BLaER1 treated with 17β-estradiol and CSF1 and Interleukin-3, amounts not matched to agents 10 nM and 100 nM (cell line): ENCODE measurements around the gene CFAP99.
"Not testable (repeated sequence)": the region's sequence is repeated elsewhere in the genome, so short reads cannot be mapped to it uniquely, and the experiment has no call there.

Experiments
- H3K27ac ChIP-seq, 11 experiments: shearing (Covaris generic); formaldehyde crosslinking; 2 replicates each; pipeline ENCODE4 v1.8.1; 2022
- H3K27me3 ChIP-seq, 11 experiments: shearing (Covaris generic); formaldehyde crosslinking; 2 replicates each; pipeline ENCODE4 v1.8.1; 2022
- H3K36me3 ChIP-seq, 11 experiments: shearing (Covaris generic); formaldehyde crosslinking; 2 replicates each; pipeline ENCODE4 v1.8.1; 2022
- H3K4me1 ChIP-seq, 10 experiments: shearing (Covaris generic); formaldehyde crosslinking; 2 replicates each; pipeline ENCODE4 v1.8.1; 2022
- H3K4me2 ChIP-seq, 11 experiments: shearing (Covaris generic); formaldehyde crosslinking; 2 replicates each; pipeline ENCODE4 v1.8.1; 2022
- H3K4me3 ChIP-seq, 10 experiments: shearing (Covaris generic); formaldehyde crosslinking; 2 replicates each; pipeline ENCODE4 v1.8.1; 2022
- H3K9ac ChIP-seq, 11 experiments: shearing (Covaris generic); formaldehyde crosslinking; 2 replicates each; pipeline ENCODE4 v1.8.1; 2022
- H3K9me3 ChIP-seq, 11 experiments: shearing (Covaris generic); formaldehyde crosslinking; replicated peaks in 1 of 11; 2 replicates each; pipeline ENCODE4 v1.8.1; 2022
- H4K20me1 ChIP-seq, 11 experiments: shearing (Covaris generic); formaldehyde crosslinking; 2 replicates each; pipeline ENCODE4 v1.8.1; 2022
- Cebpa-rat ChIP-seq, 11 experiments: shearing (Covaris generic); IDR thresholded peaks; 2 replicates each; pipeline ENCODE4 v1.8.1; 2022

The CFAP99 gene

GRCh38 chr4:2378898-2379297 is 39.9 kb upstream of the CFAP99 start:
- peaks cover 0 to 23% (median 0%) of the 10 kb centered on the region in 10 experiments; a peak in 8 of 20 replicates for H3K4me1 ChIP-seq
- H3K27me3 ChIP-seq, result no peaks in the 10 kb centered on the region
- no peak overlapping the region for H3K4me3 ChIP-seq
- H3K27ac ChIP-seq, result no peak overlapping the region
- no peak for TF ChIP-seq Cebpa-rat (IDR thresholded peaks at IDR 0.05)
- peaks cover 0 to 4% (median 0%) of the 10 kb centered on the region in 11 experiments; a peak in 1 of 22 replicates for H3K36me3 ChIP-seq
- H4K20me1 ChIP-seq, result no peaks in the 10 kb centered on the region
- peaks cover 6 to 54% (median 25%) of the 10 kb centered on the region in 11 experiments for H3K9me3 ChIP-seq
- H3K9ac ChIP-seq, result no peak overlapping the region
- no peak overlapping the region for H3K4me2 ChIP-seq

- H3K9me3 ChIP-seq, result peaks cover 0 to 38% (median 9%) of the 10 kb centered on the region in 11 experiments; a peak in 15 of 22 replicates
- not testable (repeated sequence) for H3K4me2 ChIP-seq, H4K20me1 ChIP-seq, H3K27me3 ChIP-seq, H3K9ac ChIP-seq, H3K27ac ChIP-seq, H3K4me3 ChIP-seq, H3K36me3 ChIP-seq
- H3K4me1 ChIP-seq, result peaks cover 0 to 34% (median 0%) of the 10 kb centered on the region in 10 experiments; a peak in 8 of 20 replicates
Measured at GRCh38 chr4:2380589-2380988, 38.2 kb upstream of the CFAP99 start.

GRCh38 chr4:2382769-2383202 is 36.0 kb upstream of the CFAP99 start:
- not testable (repeated sequence) for H3K27me3 ChIP-seq, H3K36me3 ChIP-seq
- H3K4me2 ChIP-seq, result peak overlapping the region in 5 of 11 experiments; percentile 4 to 84 (median 38); a peak in 8 of 22 replicates
- peaks cover 0 to 34% (median 0%) of the 10 kb centered on the region in 10 experiments; a peak in 8 of 20 replicates for H3K4me1 ChIP-seq
- H3K27ac ChIP-seq, result peak overlapping the region in 3 of 11 experiments; percentile 57 to 63 (median 59); a peak in 6 of 22 replicates
- H3K9ac ChIP-seq, result peak overlapping the region in 2 of 11 experiments; percentile 13 to 32; a peak in 1 of 22 replicates
- H4K20me1 ChIP-seq, result peaks cover 0 to 23% (median 0%) of the 10 kb centered on the region in 11 experiments; a peak in 4 of 22 replicates
- peaks cover 0 to 30% (median 4%) of the 10 kb centered on the region in 11 experiments; a peak in 11 of 22 replicates for H3K9me3 ChIP-seq
- H3K4me3 ChIP-seq, result peak overlapping the region in 2 of 10 experiments; percentile 16 to 34; a peak in 2 of 20 replicates

DNA sequence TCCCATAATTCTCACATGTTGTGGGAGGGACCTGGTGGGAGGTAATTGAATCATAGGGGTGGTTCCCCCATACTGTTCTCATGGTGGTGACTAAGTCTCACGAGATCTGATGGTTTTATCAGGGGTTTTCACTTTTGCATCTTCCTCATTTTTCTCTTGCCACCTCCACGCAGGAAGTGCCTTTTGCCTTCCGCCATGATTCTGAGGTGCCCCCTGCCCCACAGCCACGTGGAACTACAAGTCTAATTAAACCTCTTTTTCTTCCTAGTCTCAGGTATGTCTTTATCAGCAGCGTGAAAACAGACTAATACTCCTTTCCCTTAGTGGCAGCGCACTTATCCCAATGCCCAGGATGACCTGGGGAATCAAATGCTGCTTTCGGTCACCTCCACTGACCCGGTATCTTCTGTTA is 35.5 kb upstream of the CFAP99 start:
- Histone ChIP-seq H3K4me3 (peak overlapping the region in 1 of 10 experiments; percentile 16; a peak in 2 of 20 replicates), H4K20me1 (peaks cover 0 to 27% (median 0%) of the 10 kb centered on the region in 11 experiments; a peak in 4 of 22 replicates), H3K4me2 (peak overlapping the region in 5 of 11 experiments; percentile 4 to 84 (median 38); a peak in 7 of 22 replicates), H3K4me1 (peaks cover 0 to 35% (median 0%) of the 10 kb centered on the region in 10 experiments; a peak in 9 of 20 replicates), H3K9ac (peak overlapping the region in 1 of 11 experiments; percentile 32; a peak in 1 of 22 replicates), H3K27ac (peak overlapping the region in 3 of 11 experiments; percentile 57 to 63 (median 59); a peak in 6 of 22 replicates), H3K9me3 (peaks cover 0 to 30% (median 4%) of the 10 kb centered on the region in 11 experiments; a peak in 11 of 22 replicates)
- not testable (repeated sequence) for H3K36me3 ChIP-seq, H3K27me3 ChIP-seq

- Histone ChIP-seq H3K36me3 (no peaks in the 10 kb centered on the region), H3K27ac (peak overlapping the region in 3 of 11 experiments; percentile 57 to 63 (median 59); a peak in 4 of 22 replicates), H3K9me3 (peaks cover 0 to 30% (median 4%) of the 10 kb centered on the region in 11 experiments; a peak in 11 of 22 replicates), H3K9ac (no peak overlapping the region), H3K27me3 (peaks cover 0 to 4% (median 0%) of the 10 kb centered on the region in 11 experiments; a peak in 5 of 22 replicates), H3K4me3 (no peak overlapping the region), H3K4me1 (peaks cover 0 to 41% (median 2%) of the 10 kb centered on the region in 10 experiments; a peak in 9 of 20 replicates), H4K20me1 (peaks cover 0 to 32% (median 0%) of the 10 kb centered on the region in 11 experiments; a peak in 4 of 22 replicates), H3K4me2 (peak overlapping the region in 3 of 11 experiments; percentile 38 to 84 (median 77); a peak in 5 of 22 replicates)
- TF ChIP-seq Cebpa-rat (IDR thresholded peaks at IDR 0.05), result no peak
Measured at GRCh38 chr4:2383760-2384159, 35.0 kb upstream of the CFAP99 start.

GRCh38 chr4:2384245-2384644 is 34.5 kb upstream of the CFAP99 start:
- Histone ChIP-seq H3K4me3 (no peak overlapping the region), H4K20me1 (peaks cover 0 to 37% (median 0%) of the 10 kb centered on the region in 11 experiments; a peak in 5 of 22 replicates), H3K4me1 (peaks cover 0 to 46% (median 4%) of the 10 kb centered on the region in 10 experiments; a peak in 9 of 20 replicates), H3K9ac (no peak overlapping the region), H3K27ac (peak overlapping the region in 1 of 11 experiments; percentile 63; a peak in 2 of 22 replicates), H3K4me2 (peak overlapping the region in 2 of 11 experiments; percentile 77 to 84; a peak in 4 of 22 replicates), H3K9me3 (peaks cover 0 to 30% (median 4%) of the 10 kb centered on the region in 11 experiments; a peak in 11 of 22 replicates), H3K36me3 (no peaks in the 10 kb centered on the region), H3K27me3 (peaks cover 0 to 8% (median 4%) of the 10 kb centered on the region in 11 experiments; a peak in 11 of 22 replicates)
- no peak for TF ChIP-seq Cebpa-rat (IDR thresholded peaks at IDR 0.05)

- Histone ChIP-seq H3K4me1 (peaks cover 0 to 58% (median 6%) of the 10 kb centered on the region in 10 experiments; a peak in 11 of 20 replicates), H3K4me3 (no peak overlapping the region), H3K4me2 (no peak overlapping the region), H3K36me3 (no peaks in the 10 kb centered on the region), H3K9me3 (peaks cover 0 to 25% (median 3%) of the 10 kb centered on the region in 11 experiments; a peak in 11 of 22 replicates), H3K27ac (no peak overlapping the region), H3K27me3 (peaks cover 9 to 21% (median 17%) of the 10 kb centered on the region in 11 experiments), H4K20me1 (peaks cover 0 to 49% (median 0%) of the 10 kb centered on the region in 11 experiments; a peak in 5 of 22 replicates), H3K9ac (no peak overlapping the region)
- no peak for TF ChIP-seq Cebpa-rat (IDR thresholded peaks at IDR 0.05)
Measured at GRCh38 chr4:2385516-2385915, 33.2 kb upstream of the CFAP99 start.

GRCh38 chr4:2386717-2387116 is 32.0 kb upstream of the CFAP99 start:
- Histone ChIP-seq H4K20me1 (peaks cover 0 to 56% (median 0%) of the 10 kb centered on the region in 11 experiments; a peak in 7 of 22 replicates), H3K9me3 (peaks cover 0 to 13% (median 0%) of the 10 kb centered on the region in 11 experiments; a peak in 6 of 22 replicates), H3K9ac (no peak overlapping the region), H3K4me1 (peaks cover 5 to 68% (median 14%) of the 10 kb centered on the region in 10 experiments; a peak in 16 of 20 replicates), H3K4me2 (no peak overlapping the region), H3K36me3 (no peaks in the 10 kb centered on the region), H3K4me3 (no peak overlapping the region), H3K27me3 (peaks cover 19 to 33% (median 29%) of the 10 kb centered on the region in 11 experiments), H3K27ac (no peak overlapping the region)
- no peak for TF ChIP-seq Cebpa-rat (IDR thresholded peaks at IDR 0.05)

DNA sequence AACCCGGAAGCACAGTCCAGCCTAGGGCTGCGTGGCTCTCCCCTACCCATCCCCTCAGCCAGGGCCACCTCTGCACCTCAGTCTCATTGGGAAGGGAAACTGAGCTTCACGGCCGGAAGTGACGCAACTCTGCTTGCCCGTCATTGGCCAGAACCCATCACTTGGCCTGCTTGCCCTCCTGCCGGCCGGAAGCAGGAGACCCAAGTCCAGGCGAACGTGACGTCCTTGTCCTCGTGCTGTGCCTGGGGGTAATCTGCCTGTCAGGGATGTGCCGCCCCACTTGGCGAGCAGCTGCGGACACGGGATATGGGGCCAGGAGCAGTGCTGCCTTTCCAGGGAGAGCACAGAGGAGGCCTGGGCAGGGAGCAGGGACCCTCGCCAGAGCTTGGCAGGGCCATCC is 31.5 kb upstream of the CFAP99 start:
- Histone ChIP-seq H3K9me3 (peaks cover 0 to 8% (median 0%) of the 10 kb centered on the region in 11 experiments; a peak in 2 of 22 replicates), H3K27ac (no peak overlapping the region)
- no peak for TF ChIP-seq Cebpa-rat (IDR thresholded peaks at IDR 0.05)

More for the DNA sequence above, 31.5 kb upstream of the CFAP99 start:
- H3K9ac ChIP-seq, result no peak overlapping the region
- no peak overlapping the region for H3K4me3 ChIP-seq
- H4K20me1 ChIP-seq, result peaks cover 0 to 61% (median 0%) of the 10 kb centered on the region in 11 experiments; a peak in 7 of 22 replicates
- H3K27me3 ChIP-seq, result peaks cover 23 to 38% (median 34%) of the 10 kb centered on the region in 11 experiments
- peaks cover 5 to 63% (median 14%) of the 10 kb centered on the region in 10 experiments; a peak in 16 of 20 replicates for H3K4me1 ChIP-seq
- no peak overlapping the region for H3K4me2 ChIP-seq
- H3K36me3 ChIP-seq, result no peaks in the 10 kb centered on the region
